GM21529 (cell line): ENCODE data around the gene ACTL10.

Experiments
- ATAC-seq: cut with Tn5 transposase; IDR thresholded peaks from one replicate; pipeline ENCODE4 v1.9.1; 2021; ENCODE audit not compliant: unreplicated experiment

Gene ACTL10

DNA sequence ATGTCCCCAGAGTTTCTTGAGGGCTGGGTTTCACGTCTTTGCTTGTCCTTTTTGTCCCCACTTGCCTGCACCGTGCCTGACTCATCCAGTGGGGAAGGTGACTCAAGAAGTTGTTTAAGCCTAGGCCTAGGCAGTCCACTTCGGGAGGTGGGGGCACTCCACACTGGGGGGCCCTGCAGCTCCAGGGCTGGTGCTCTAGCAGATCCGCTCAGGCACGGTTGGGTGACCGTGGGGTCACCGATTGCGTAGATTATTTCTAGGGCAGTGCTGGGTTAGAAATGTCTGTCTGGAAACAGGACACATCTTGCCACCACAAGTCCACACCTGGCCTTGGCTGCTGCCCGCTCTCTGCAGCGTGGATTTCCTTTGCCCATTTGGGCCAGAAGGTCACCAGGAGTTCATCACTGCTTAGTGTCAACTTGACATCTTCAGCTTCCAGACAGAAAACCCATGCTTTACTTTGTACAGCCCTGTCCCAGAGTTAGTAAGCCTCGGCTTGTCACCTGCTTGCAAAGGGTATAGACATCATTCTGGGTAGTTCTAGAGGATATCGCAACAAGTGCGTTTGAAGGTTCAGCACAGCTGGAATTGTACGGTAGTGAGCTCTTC, 18.2 kb upstream of the ACTL10 start:
- ATAC-seq = no peak

DNA sequence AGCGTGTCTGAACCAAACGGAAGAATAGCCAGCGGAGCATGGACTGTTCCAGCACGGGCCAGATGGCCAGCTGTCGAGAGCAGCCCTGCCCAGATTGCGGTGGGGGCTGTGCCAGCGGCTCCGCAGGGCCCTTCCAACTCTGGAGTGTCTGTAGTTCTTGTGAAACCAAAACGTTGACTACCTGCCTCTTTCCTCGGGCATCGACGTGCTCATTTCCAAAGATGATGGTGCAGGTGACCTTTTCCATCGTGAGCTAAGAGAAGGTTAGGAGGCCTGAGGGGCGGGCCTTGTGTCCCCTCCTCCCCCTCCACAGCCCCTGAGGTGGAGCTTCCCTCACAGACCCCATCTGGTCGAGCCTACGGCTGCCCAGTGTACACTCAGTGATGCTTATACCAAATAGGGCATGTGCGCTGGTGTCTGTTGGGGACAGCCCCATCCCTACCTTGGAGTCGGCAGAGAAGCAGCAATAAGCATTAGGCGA, 17.5 kb upstream of the ACTL10 start:
- no peak for ATAC-seq

GRCh38 chr20:33650111-33650752, 16.5 kb upstream of the ACTL10 start:
- no peak for ATAC-seq

DNA sequence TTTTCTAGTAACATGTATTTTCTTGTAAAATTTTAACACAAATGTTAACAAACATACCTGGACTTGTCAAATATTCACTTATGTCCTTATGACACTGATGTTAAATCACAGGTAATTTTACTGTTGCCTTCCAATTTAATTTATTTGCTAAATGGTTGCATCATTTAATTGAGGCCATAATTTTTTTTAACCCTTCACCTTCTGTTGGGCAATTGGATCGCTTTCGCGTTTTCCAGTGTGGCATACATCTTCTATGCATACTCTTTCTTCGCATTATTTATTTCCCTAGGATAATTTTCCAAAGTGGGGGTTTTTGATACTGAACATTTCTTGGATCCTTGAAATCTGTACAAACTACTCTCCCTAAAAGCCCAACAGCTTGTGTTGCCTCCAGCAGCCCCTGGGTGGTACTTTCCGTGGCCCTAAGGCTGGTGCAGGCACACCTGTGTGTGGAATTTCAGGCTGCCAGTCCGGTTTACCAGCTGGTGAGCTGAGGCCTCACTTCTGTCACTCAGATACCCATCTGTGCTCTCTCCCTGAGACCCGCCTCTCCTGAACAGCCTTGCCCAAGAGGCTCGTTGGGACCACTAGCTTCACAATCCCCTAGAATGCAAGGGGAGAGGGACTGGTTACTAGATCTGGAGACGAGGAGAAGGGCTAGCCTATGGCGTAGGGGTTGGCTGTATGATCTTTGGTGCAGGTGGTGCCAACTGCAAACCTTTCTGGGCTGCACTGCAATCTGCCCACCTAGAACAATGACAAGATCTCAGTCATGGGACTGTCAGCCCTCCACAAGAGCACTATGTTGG, 15.8 kb upstream of the ACTL10 start:
- no peak for ATAC-seq

DNA sequence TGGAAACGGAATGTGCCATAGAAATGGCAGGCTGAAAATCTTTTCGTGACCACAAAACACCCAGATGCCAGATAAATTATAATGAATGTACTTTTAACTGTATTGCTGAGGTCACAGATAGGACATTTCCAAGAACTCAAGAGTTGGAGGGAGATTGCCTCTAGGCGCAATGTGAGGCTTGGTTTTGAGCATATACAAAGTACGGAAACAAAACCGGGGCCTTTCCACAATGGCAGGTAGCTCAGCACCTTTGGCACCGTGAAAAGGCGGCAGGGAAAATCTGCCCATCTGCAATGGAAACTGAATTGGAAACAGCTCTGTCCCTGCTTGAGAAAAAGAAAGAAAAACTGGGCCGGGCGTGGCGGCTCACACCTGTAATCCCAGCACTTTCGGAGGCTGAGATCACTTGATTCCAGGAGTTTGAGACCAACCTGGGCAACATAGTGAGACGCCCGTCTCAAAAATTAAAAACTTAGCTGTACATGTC, 15.1 kb upstream of the ACTL10 start:
- ATAC-seq = no peak

DNA sequence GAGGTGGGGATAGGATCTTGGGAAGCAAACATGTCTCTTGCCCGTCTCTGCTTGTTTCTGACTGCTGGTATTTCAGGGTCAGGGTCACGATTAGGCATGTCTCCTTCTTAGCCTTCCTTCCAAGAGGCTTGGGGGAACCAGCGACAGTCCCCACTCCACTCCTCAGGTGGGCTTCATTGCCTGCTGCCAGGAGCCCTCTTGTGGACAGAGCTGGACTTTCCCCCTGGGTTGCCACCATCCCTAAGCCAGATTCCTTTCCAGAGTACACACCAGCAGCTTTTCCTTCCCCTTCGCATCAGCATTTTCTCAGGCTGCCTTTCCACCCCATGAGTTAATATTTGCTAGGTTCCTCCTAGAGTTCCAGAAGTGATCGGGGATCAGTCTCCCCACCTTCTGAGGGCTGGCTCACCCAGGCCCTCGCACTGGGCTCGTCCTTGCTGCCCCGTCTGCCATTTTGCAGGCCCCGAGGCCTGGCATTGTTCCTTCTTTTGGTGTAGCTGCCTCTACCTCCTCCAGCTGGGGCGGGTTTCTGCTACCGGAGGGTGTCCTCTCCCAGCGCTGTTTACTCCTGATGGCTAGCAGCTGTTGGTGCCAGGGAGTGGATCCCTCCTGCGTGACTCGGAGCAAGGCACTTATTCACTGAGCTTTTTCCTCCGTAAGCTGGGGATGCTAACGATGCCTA, 13.4 kb upstream of the ACTL10 start:
- peak; percentile 35 for ATAC-seq

- ATAC-seq = no peak
Measured at GRCh38 chr20:33653900-33654596, 12.7 kb upstream of the ACTL10 start.

GRCh38 chr20:33654680-33655161, 12.0 kb upstream of the ACTL10 start:
- ATAC-seq = no peak

GRCh38 chr20:33655164-33655563, 11.6 kb upstream of the ACTL10 start:
- ATAC-seq = no peak

DNA sequence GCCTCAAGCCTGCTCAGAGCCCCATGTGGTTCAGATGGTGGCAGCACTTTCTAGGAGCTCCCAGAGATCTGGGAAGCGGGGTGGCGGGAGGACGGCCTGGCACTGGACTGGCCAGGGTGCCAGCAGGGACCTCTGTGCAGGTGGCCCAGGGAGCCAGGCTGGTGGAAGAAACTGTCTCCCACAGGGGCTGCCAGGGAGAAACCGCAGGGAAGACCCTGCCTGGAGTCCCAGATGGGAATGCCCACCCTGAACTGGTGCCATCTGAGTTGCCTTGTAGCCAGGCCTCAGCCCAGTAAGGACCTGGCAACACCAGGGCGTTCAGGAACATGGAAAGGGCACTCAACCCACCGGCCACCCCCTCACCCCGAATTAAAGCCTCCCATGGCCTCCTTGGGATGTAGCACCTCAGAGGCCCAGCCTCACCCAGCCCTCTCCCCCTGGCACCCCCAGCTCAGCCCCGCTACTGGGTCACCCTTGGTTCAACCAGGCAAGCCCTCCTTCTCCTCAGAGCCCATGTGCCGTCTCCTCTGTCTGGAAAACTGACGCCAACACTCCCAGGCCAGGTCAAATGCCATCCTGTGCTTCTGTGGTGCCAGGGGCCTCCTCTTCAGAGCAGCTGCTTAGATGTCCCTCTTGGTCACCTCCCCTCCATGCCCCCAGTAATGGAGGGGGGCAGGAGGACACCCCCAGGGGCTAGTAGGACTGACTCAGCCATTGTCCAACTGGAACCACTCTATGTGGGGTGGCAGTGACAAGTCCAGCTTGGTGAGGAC, 10.5 kb upstream of the ACTL10 start:
- ATAC-seq = no peak

DNA sequence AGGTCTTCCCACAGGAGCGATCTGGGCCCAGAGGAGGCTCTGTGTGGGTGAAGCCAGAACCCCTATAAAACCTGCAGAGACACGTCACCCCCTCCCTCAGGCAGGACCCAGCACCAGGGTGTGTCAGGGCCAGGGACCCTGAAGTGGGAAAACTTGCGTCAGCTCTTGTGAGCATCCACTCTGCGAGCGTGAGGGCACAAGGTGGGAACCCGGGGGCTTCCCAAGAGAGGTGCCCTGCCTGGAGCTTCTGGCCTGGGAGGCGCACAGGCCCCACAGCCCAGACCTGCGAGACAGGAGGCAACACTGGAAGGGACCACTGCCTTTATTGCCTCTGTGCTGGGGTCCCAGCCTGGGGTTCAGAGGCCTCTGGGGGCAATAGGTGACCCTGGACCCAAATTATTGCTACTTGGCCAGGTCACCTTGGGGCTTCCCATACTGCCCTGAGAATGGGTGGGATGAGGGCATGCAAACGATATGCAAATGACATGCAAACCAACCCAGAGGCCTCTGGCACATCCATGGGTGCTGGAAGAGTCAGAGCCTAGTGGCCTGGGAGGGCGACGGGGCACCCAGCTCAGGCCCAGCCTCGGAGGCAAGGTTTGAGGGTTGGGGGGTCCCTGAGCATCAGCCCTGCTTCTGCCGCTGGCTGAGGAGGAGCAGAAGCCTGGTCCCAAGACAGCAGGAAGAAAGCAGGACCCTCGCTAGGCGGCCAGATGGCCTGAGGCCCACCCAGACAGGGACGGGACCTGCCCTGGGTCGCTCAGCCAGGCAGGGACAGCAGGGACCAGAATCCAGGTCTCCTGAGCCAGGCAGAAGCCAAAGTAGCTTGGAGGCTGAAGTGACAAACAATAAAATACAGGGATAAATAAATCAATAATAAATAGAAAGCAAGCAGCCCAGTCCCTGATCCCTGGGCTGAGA, 9.7 kb upstream of the ACTL10 start:
- ATAC-seq = no peak

- ATAC-seq = no peak
Measured at GRCh38 chr20:33657704-33658095, 9.0 kb upstream of the ACTL10 start.

GRCh38 chr20:33658510-33658909, 8.2 kb upstream of the ACTL10 start:
- ATAC-seq = no peak

DNA sequence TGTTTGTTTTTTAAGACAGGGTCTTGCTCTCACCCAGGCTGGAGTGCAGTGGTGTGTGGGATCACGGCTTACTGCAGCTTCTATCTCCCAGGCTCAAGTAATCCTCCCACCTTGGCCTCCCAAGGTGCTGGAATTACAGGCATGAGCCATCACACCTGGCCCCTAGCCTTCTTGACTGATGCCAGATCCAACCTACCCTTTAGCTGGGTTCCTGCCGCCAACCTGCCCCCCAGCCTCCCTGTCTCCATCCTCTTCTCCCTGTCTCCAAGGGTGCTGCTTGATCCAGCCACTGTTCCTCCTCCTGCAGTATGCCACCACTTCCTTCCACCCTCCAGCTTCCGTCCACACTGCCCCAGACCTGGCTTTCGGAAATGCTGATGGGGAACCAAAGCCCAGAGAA, 7.8 kb upstream of the ACTL10 start:
- ATAC-seq = no peak

- no peak for ATAC-seq
Measured at GRCh38 chr20:33659341-33660034, 7.3 kb upstream of the ACTL10 start.

- no peak for ATAC-seq
Measured at GRCh38 chr20:33660035-33660684, 6.6 kb upstream of the ACTL10 start.

DNA sequence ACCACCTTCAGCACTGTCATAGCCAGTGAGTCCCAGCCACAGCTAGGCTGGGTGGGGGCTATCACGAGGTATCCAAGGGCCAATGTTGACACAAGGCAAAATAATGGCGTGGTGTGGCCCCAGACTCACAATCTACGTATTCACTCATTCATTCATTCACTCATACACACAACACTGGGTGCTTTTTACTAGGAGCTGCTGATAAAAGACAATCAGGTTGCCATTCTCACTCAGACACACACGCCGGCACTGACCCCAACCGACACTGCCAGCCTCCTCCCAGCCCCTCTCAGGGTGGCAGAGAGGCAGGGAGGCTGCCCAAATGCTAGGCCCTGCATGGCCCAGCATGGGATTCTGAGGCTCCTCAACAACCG, 6.1 kb upstream of the ACTL10 start:
- no peak for ATAC-seq

- no peak for ATAC-seq
Measured at GRCh38 chr20:33662172-33662571, 4.6 kb upstream of the ACTL10 start, which contains the start of gene C20orf144. Gene C20orf144, plus strand, starts transcription at chr20:33662327. Its CDS starts 19 bp downstream, at chr20:33662346.
